Adrenal gland (tissue), 12 donors: ENCODE results near the gene MICAL3. TPM values are rescaled to one million over a fixed set of nuclear protein-coding genes. Genes with fewer than 3 reads are reported as not detected.

ENCODE experiments used
- DNase-seq, 7 donors: peaks; one replicate each; pipeline ENCODE4 v3.0.0-alpha.2; 2019 to 2020
- H3K27ac ChIP-seq, 5 donors: fragments of 200-600 bp; sonication (generic) in 4 of 5; 1 replicate in 3 of 5; 2 replicates in 2 of 5; pipeline versions ENCODE4 v1.5.1 to v1.8.0; 2016 to 2020; ENCODE audit warnings: mild to moderate bottlenecking in 1 of 5
- H3K27me3 ChIP-seq: fragments of 200-600 bp; 2 replicates; pipeline ENCODE4 v1.8.0; 2021
- H3K36me3 ChIP-seq, 2 donors: fragments of 200-600 bp; replicated peaks in 1 of 2; 1 replicate in 1 of 2; 2 replicates in 1 of 2; pipeline versions ENCODE4 v1.5.1 to v1.8.0; 2018 to 2022
- H3K4me1 ChIP-seq, 2 donors: fragments of 200-600 bp; replicated peaks in 1 of 2; 1 replicate in 1 of 2; 2 replicates in 1 of 2; pipeline versions ENCODE4 v1.5.1 to v1.8.0; 2018 to 2021
- H3K4me3 ChIP-seq, 4 donors: fragments of 200-600 bp; sonication (generic) in 3 of 4; one replicate each; pipeline ENCODE4 v1.5.1; 2016 to 2018
- H3K9me3 ChIP-seq, 3 donors: fragments of 200-600 bp; sonication (generic) in 1 of 3; replicated peaks in 1 of 3; 1 replicate in 2 of 3; 2 replicates in 1 of 3; pipeline versions ENCODE4 v1.5.1 to v1.8.0; 2016 to 2021
- POLR2A ChIP-seq, 2 donors: fragments of 450-650 bp; IDR thresholded peaks; one replicate each; pipeline ENCODE4 v1.6.1; 2017; ENCODE audit warnings: antibody characterized with exemption in 2 of 2, mild to moderate bottlenecking in 2 of 2, moderate library complexity in 1 of 2
- WGBS, 4 donors: extraction: QIAGEN DNeasy Blood & Tissue Kit in 2 of 4; methylation state at CpG; one replicate each; pipeline versions ENCODE4 v1.1.5 to v1.1.7; 2013 to 2017; 5-methylcytosine and 5-hydroxymethylcytosine counted together
- intact Hi-C, 2 donors: fragments of 100-400 bp; cut with DNase I; formaldehyde crosslinking; loops; one replicate each; pipeline versions ENCODE4 v1.14.1 to v1.15.0; 2022 to 2023
- polyA plus RNA-seq, 3 donors: library from polyadenylated mRNA; stranded (reverse); fragments of 200-250 nt in 2 of 3; fragments of 350-450 nt in 1 of 3; fragmentation: Illumina TruSeq in 1 of 3; extraction: RNeasy Lipid Tissue Mini Kit (QIAGEN cat#74804) in 1 of 3; gene quantifications; one replicate each; pipeline ENCODE4 v1.2.3, GENCODE V29; 2013 to 2014
- total RNA-seq, 9 donors: library from RNA; depleted of rRNA in 4 of 9; stranded (reverse); fragments of >200 nt in 4 of 9; fragments of 120-200 nt in 1 of 9; fragmentation: NEBNext Ultra II Directional in 1 of 9; extraction: Animal tissue kit (Norgen Biotek cat#: 25700) in 1 of 9; gene quantifications; one replicate each; pipeline versions ENCODE4 v1.1.0 to v1.2.4, GENCODE V29; 2013 to 2023
- TF ChIP-seq, protein P1 (sequence below), 6 experiments: fragments of 450-650 bp in 4 of 6; fragments of 200-600 bp in 2 of 6; sonication (generic) in 1 of 6; IDR thresholded peaks; 1 replicate in 5 of 6; 2 replicates in 1 of 6; pipeline versions ENCODE4 v1.5.1 to v1.8.0; 2016 to 2021; ENCODE audit warnings: antibody characterized with exemption in 6 of 6, mild to moderate bottlenecking in 2 of 6, moderate library complexity in 1 of 6
- donor health status: healthy with polysubstance abuse.
- donor health status: Bipolar disorder and iron deficiency.
- donor health status: DM: yes; HTN: yes; CAD: no.
- donor health status: DM: no; HTN: no; CAD: no.
- donor health status: DM: no; HTN: no; CAD: no.
- donor health status: DM: yes; HTN: yes; CAD: no.

The MICAL3 gene
- total and polyA plus RNA-seq, 12 donors: 10.9 to 82.6 (median 34.4) TPM

DNA sequence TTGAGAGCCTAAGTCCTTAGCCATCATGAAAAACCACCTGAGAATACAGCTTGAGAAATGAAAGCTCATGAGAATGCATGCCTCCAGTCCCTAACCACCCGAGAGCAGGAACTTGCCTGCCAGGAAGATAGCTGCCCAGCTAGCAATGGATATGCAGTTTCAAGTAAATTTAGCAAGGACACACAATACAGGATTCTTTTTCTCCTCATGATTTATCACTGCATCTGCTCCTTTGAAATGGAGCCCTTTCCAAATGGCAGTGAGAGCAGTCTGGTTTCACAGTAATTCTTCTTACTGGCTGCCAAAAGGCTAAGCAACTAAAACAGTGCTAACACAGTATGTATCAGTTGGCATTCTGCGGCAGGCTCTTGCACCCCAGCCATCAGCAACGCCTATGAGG lies 109.9 kb downstream of the MICAL3 start:
- Histone ChIP-seq H3K27ac (peak overlapping the region in 4 of 5 donors; percentile 20 to 55 (median 47)), H3K36me3 (no peaks in the 10 kb centered on the region), H3K9me3 (no peaks in the 10 kb centered on the region), H3K4me1 (peaks cover 29 to 41% of the 10 kb centered on the region in 2 donors), H3K4me3 (no peak overlapping the region), H3K27me3 (no peaks in the 10 kb centered on the region)
- no peak for TF ChIP-seq POLR2A (IDR thresholded peaks at IDR 0.05)
- TF ChIP-seq, protein P1, sequence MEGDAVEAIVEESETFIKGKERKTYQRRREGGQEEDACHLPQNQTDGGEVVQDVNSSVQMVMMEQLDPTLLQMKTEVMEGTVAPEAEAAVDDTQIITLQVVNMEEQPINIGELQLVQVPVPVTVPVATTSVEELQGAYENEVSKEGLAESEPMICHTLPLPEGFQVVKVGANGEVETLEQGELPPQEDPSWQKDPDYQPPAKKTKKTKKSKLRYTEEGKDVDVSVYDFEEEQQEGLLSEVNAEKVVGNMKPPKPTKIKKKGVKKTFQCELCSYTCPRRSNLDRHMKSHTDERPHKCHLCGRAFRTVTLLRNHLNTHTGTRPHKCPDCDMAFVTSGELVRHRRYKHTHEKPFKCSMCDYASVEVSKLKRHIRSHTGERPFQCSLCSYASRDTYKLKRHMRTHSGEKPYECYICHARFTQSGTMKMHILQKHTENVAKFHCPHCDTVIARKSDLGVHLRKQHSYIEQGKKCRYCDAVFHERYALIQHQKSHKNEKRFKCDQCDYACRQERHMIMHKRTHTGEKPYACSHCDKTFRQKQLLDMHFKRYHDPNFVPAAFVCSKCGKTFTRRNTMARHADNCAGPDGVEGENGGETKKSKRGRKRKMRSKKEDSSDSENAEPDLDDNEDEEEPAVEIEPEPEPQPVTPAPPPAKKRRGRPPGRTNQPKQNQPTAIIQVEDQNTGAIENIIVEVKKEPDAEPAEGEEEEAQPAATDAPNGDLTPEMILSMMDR (IDR thresholded peaks at IDR 0.05): no peak
- intact Hi-C loops: loop anchor here (10.0 kb wide), 2 partner anchors 80 to 110 kb away; partner anchors contain the start of gene MICAL3 (in 1 of the 2)
- peak in 4 of 7 donors; percentile 32 to 54 (median 44) for DNase-seq
- WGBS, 4 donors: 37 to 46% (median 42%) methylated on average over 3 of the region's 3 CpGs

DNA sequence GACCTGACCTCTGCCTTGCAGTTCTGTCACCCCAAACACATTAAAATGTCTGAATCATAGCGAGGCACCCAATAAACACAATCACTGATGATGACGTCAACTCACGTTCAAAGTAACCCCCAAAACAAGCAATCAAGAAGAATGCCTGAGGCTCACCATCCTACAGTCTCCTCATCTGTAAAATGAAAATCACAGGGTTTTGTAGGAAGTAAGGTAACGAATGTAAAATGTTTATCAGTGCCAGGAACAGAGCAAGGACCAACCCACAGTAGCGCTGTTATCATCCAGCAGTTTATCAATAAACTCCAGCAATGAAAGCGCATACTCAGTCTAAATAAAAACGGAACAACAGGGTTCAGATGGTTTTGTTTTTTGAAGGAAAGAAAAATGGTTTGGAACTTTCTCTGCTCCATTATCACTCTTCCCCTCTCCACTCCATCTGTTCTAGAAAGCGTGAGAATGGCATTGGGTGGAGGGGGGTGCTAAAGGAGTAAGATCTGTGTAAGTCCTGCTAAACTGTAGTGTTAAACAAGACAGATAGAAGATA lies 110.5 kb downstream of the MICAL3 start:
- no peaks in the 10 kb centered on the region for H3K9me3 ChIP-seq
- WGBS, 4 donors: 81 to 91% (median 85%) methylated on average over 8 of the region's 8 CpGs
- intact Hi-C loops: loop anchor here (10.0 kb wide), 2 partner anchors 81 to 111 kb away; partner anchors contain the start of gene MICAL3 (in 1 of the 2)
- H3K4me1 ChIP-seq: peaks cover 33 to 45% of the 10 kb centered on the region in 2 donors
- no peaks in the 10 kb centered on the region for H3K36me3 ChIP-seq
- no peak overlapping the region for H3K4me3 ChIP-seq
- H3K27me3 ChIP-seq: no peaks in the 10 kb centered on the region
- TF ChIP-seq POLR2A (IDR thresholded peaks at IDR 0.05): no peak
- TF ChIP-seq, protein P1 (IDR thresholded peaks at IDR 0.05): no peak
- DNase-seq: peak in 1 of 7 donors; percentile 4
- H3K27ac ChIP-seq: peak overlapping the region in 4 of 5 donors; percentile 20 to 55 (median 43)

DNA sequence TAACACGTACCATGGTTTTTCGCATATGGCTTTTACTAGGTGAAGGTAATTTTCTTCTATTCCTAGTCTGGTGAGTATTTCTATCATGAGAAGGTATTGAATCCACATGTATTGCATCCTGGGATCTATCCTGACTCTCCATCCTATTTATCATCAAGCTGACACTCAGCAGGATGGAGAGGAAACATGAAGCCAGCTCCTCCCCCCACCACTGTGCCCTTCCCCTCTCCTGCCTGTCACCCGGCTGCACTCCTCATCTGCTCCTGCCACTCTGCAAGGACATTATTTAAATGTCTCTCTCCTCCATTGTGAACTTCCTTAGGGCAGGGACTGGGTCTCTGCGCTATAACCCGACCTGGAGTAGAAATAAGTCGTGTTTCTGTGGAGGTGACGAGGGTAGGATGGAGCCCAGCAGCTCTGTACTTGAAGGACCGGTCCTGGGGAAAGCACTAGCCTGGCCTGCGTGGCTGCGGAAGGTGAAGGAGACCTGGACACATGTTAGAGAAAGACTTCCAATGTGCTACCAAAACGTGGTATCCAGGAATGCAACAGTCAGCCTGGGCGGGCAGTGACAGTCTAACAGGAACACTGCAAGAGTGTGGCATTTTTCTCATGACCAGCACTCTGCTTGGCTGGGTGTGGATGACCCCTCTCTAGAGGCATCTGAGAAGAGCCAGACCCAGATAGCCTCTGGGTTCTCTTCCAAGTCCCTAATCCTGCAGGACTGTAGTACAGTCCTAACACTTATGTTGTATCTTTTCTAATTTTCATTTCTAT lies 111.2 kb downstream of the MICAL3 start:
- no peaks in the 10 kb centered on the region for H3K27me3 ChIP-seq
- H3K36me3 ChIP-seq: no peaks in the 10 kb centered on the region
- intact Hi-C loops: loop anchor here (10.0 kb wide), 2 partner anchors 82 to 112 kb away; partner anchors contain the start of gene MICAL3 (in 1 of the 2)
- TF ChIP-seq, protein P1 (IDR thresholded peaks at IDR 0.05): no peak
- TF ChIP-seq POLR2A (IDR thresholded peaks at IDR 0.05): no peak
- peaks cover 33 to 45% of the 10 kb centered on the region in 2 donors for H3K4me1 ChIP-seq
- H3K9me3 ChIP-seq: no peaks in the 10 kb centered on the region
- peak in 1 of 7 donors; percentile 23 for DNase-seq
- no peak overlapping the region for H3K4me3 ChIP-seq
- no peak overlapping the region for H3K27ac ChIP-seq
- 79 to 87% (median 82%) methylated on average over 12 of the region's 12 CpGs for WGBS, 4 donors

DNA sequence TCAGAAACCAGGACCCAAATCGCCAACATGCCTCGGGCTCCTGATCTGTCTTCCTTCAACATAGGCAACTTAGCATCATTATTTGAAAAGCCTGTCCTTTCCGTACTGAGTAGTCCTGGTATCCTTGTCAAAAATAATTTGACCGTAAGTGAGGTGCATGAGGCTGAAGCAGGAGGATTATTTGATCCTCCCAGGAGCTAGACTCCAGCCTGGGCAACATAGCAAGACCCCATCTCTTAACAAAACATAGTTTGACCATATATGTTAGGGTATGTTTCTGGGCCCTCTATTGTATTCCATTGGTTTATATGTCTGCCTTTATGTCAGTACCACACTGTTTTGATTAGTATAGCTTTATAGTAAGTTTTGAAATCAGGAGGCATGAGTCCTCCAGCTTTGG lies 112.5 kb downstream of the MICAL3 start:
- no peaks in the 10 kb centered on the region for H3K9me3 ChIP-seq
- peaks cover 33 to 43% of the 10 kb centered on the region in 2 donors for H3K4me1 ChIP-seq
- H3K36me3 ChIP-seq: no peaks in the 10 kb centered on the region
- no peaks in the 10 kb centered on the region for H3K27me3 ChIP-seq
- 88 to 95% (median 93%) methylated on average over 4 of the region's 4 CpGs for WGBS, 4 donors
- intact Hi-C loops: loop anchor here (10.0 kb wide), 2 partner anchors 83 to 113 kb away; partner anchors contain the start of gene MICAL3 (in 1 of the 2)
- H3K4me3 ChIP-seq: no peak overlapping the region
- peak overlapping the region in 4 of 5 donors; percentile 77 to 94 (median 90) for H3K27ac ChIP-seq
- TF ChIP-seq, protein P1 (IDR thresholded peaks at IDR 0.05): no peak
- no peak for TF ChIP-seq POLR2A (IDR thresholded peaks at IDR 0.05)
- no peak for DNase-seq
